Measurements from ENCODE around the gene PDGFB.

The PDGFB gene

GRCh38 chr22:39251762-39252460 is 7.1 kb upstream of the PDGFB start:
- no peaks in the 10 kb centered on the region for H3K36me3 ChIP-seq (ENCODE audit: control insufficient read depth, insufficient read depth, low read length)
- no peak for TF ChIP-seq CTCF (IDR thresholded peaks at IDR 0.05; ENCODE audit: insufficient read depth, low read length, poor library complexity, severe bottlenecking)
- no peaks in the 10 kb centered on the region for H3K27me3 ChIP-seq (replicated peaks; ENCODE audit: control insufficient read depth, insufficient read depth, low read length)
- H3K4me3 ChIP-seq (replicated peaks; ENCODE audit: low read depth, low read length): no peak overlapping the region
- no peak for DNase-seq (ENCODE audit: extremely low read depth, insufficient read length)

GRCh38 chr22:39250838-39251237 is 6.1 kb upstream of the PDGFB start:
- TF ChIP-seq CTCF (IDR thresholded peaks at IDR 0.05; ENCODE audit: insufficient read depth, low read length, poor library complexity, severe bottlenecking): no peak
- no peak for DNase-seq (ENCODE audit: extremely low read depth, insufficient read length)
- H3K27me3 ChIP-seq (replicated peaks; ENCODE audit: control insufficient read depth, insufficient read depth, low read length): no peaks in the 10 kb centered on the region
- no peaks in the 10 kb centered on the region for H3K36me3 ChIP-seq (ENCODE audit: control insufficient read depth, insufficient read depth, low read length)
- no peak overlapping the region for H3K4me3 ChIP-seq (replicated peaks; ENCODE audit: low read depth, low read length)

- Histone ChIP-seq H3K36me3 (ENCODE audit: control insufficient read depth, insufficient read depth, low read length) (no peaks in the 10 kb centered on the region), H3K27me3 (replicated peaks; ENCODE audit: control insufficient read depth, insufficient read depth, low read length) (peaks cover 1% of the 10 kb centered on the region; the same call in 1 of the 2 replicates), H3K4me3 (replicated peaks; ENCODE audit: low read depth, low read length) (no peak overlapping the region)
- no peak for DNase-seq (ENCODE audit: extremely low read depth, insufficient read length)
- no peak for TF ChIP-seq CTCF (IDR thresholded peaks at IDR 0.05; ENCODE audit: insufficient read depth, low read length, poor library complexity, severe bottlenecking)
Observed at GRCh38 chr22:39250131-39250530, 5.3 kb upstream of the PDGFB start.

- DNase-seq (ENCODE audit: extremely low read depth, insufficient read length): no peak
Observed at GRCh38 chr22:39249086-39249704, 4.4 kb upstream of the PDGFB start.

GRCh38 chr22:39248254-39248653 is 3.5 kb upstream of the PDGFB start:
- no peak for DNase-seq (ENCODE audit: extremely low read depth, insufficient read length)
- H3K4me3 ChIP-seq (replicated peaks; ENCODE audit: low read depth, low read length): no peak overlapping the region
- no peak for TF ChIP-seq CTCF (IDR thresholded peaks at IDR 0.05; ENCODE audit: insufficient read depth, low read length, poor library complexity, severe bottlenecking)
- H3K27me3 ChIP-seq (replicated peaks; ENCODE audit: control insufficient read depth, insufficient read depth, low read length): peaks cover 1% of the 10 kb centered on the region; the same call in 1 of the 2 replicates
- no peaks in the 10 kb centered on the region for H3K36me3 ChIP-seq (ENCODE audit: control insufficient read depth, insufficient read depth, low read length)

More at GRCh38 chr22:39249086-39249704, 4.4 kb upstream of the PDGFB start:
- TF ChIP-seq CTCF (IDR thresholded peaks at IDR 0.05; ENCODE audit: insufficient read depth, low read length, poor library complexity, severe bottlenecking): no peak
- Histone ChIP-seq H3K27me3 (replicated peaks; ENCODE audit: control insufficient read depth, insufficient read depth, low read length) (peaks cover 1% of the 10 kb centered on the region; the same call in 1 of the 2 replicates), H3K36me3 (ENCODE audit: control insufficient read depth, insufficient read depth, low read length) (no peaks in the 10 kb centered on the region), H3K4me3 (replicated peaks; ENCODE audit: low read depth, low read length) (no peak overlapping the region)
